Measurements from ENCODE around the gene SEC63.

DNA sequence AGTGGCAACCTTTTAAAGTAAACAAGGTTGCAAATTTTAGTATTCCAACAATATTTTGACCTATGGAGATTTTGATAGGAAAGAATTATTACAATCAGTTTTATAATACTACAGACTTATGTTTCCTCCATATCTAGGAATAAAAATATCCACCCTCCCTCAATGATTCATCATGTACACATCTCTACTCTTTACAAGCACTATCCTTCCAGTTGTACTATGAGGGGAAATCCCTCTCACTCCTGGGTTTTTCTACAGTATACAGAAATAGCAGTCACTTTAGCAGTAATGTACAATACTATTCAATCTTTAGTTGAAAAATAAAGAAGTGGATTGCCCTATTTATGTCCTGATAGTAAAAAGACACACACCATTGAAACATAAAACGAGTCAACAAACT lies 87.6 kb downstream of the SEC63 start:
- no peak for TF ChIP-seq EP300 (IDR thresholded peaks at IDR 0.05)
- TF ChIP-seq, protein P1, sequence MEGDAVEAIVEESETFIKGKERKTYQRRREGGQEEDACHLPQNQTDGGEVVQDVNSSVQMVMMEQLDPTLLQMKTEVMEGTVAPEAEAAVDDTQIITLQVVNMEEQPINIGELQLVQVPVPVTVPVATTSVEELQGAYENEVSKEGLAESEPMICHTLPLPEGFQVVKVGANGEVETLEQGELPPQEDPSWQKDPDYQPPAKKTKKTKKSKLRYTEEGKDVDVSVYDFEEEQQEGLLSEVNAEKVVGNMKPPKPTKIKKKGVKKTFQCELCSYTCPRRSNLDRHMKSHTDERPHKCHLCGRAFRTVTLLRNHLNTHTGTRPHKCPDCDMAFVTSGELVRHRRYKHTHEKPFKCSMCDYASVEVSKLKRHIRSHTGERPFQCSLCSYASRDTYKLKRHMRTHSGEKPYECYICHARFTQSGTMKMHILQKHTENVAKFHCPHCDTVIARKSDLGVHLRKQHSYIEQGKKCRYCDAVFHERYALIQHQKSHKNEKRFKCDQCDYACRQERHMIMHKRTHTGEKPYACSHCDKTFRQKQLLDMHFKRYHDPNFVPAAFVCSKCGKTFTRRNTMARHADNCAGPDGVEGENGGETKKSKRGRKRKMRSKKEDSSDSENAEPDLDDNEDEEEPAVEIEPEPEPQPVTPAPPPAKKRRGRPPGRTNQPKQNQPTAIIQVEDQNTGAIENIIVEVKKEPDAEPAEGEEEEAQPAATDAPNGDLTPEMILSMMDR (IDR thresholded peaks at IDR 0.05) = no peak
- TF ChIP-seq POLR2AphosphoS5 (IDR thresholded peaks at IDR 0.05) = no peak
